ENCODE measurements around the gene CD28.
"Not testable (repeated sequence)": the region's sequence is repeated elsewhere in the genome, so short reads cannot be mapped to it uniquely, and the experiment has no call there.

Gene CD28

GRCh38 chr2:203785391-203786110, 79.1 kb downstream of the CD28 start:
- DNase-seq, result not testable (repeated sequence)

GRCh38 chr2:203786549-203787351, 80.3 kb downstream of the CD28 start:
- no peak for DNase-seq

GRCh38 chr2:203787979-203788378, 81.5 kb downstream of the CD28 start:
- no peak for DNase-seq
